Loucy (cell line): ENCODE measurements around the gene ACTR5.

ENCODE experiments used
- CTCF ChIP-seq: fragments of 200-600 bp; sonication (generic); conservative IDR thresholded peaks from 2 replicates; pipeline ENCODE4 v1.5.1; 2014; ENCODE audit warnings: mild to moderate bottlenecking, antibody characterized with exemption, low read length
- EZH2phosphoT487 ChIP-seq: fragments of 200-600 bp; IDR thresholded peaks from 2 replicates; pipeline ENCODE4 v1.6.1; 2018; ENCODE audit warnings: antibody characterized with exemption, mild to moderate bottlenecking, moderate library complexity, borderline replicate concordance

- TF ChIP-seq CTCF (no peak), EZH2phosphoT487 (no peak)
These were observed 67.2 kb downstream of the ACTR5 start for GRCh38 chr20:38815446-38815845.
